Fibroblast of skin of abdomen (primary cell): ENCODE measurements around the gene NCOR1.
"Not testable (repeated sequence)": the region's sequence is repeated elsewhere in the genome, so short reads cannot be mapped to it uniquely, and the experiment has no call there.

Experiments used
- DNase-seq: peaks from one replicate; pipeline ENCODE4 v3.0.0-alpha.2; 2013

Gene NCOR1

GRCh38 chr17:16085066-16085699 lies 130.2 kb downstream of the NCOR1 start:
- DNase-seq, result peak; percentile 40

GRCh38 chr17:16083223-16083622 lies 132.1 kb downstream of the NCOR1 start:
- no peak for DNase-seq

GRCh38 chr17:16081507-16082087 lies 133.7 kb downstream of the NCOR1 start:
- no peak for DNase-seq

- DNase-seq, result no peak
Measured at GRCh38 chr17:16080366-16080765, 135.0 kb downstream of the NCOR1 start.

- DNase-seq, result no peak
Measured at GRCh38 chr17:16075949-16076348, 139.4 kb downstream of the NCOR1 start.

- no peak for DNase-seq
Measured at GRCh38 chr17:16074423-16074822, 140.9 kb downstream of the NCOR1 start.

GRCh38 chr17:16073845-16074244 lies 141.5 kb downstream of the NCOR1 start:
- no peak for DNase-seq

- no peak for DNase-seq
Measured at GRCh38 chr17:16072031-16072430, 143.3 kb downstream of the NCOR1 start.

- DNase-seq, result no peak
Measured at GRCh38 chr17:16068323-16068722, 147.0 kb downstream of the NCOR1 start.

- no peak for DNase-seq
Measured at GRCh38 chr17:16066125-16066524, 149.2 kb downstream of the NCOR1 start.

- no peak for DNase-seq
Measured at GRCh38 chr17:16061631-16062030, 153.7 kb downstream of the NCOR1 start.

GRCh38 chr17:16055139-16055538 lies 160.2 kb downstream of the NCOR1 start:
- not testable (repeated sequence) for DNase-seq

- peak; percentile 38 for DNase-seq
Measured at GRCh38 chr17:16052486-16052885, 162.8 kb downstream of the NCOR1 start.

GRCh38 chr17:16050844-16051243 lies 164.5 kb downstream of the NCOR1 start:
- DNase-seq, result no peak

GRCh38 chr17:16048811-16049449 lies 166.4 kb downstream of the NCOR1 start:
- no peak for DNase-seq

GRCh38 chr17:16046966-16047365 lies 168.4 kb downstream of the NCOR1 start:
- DNase-seq, result no peak

GRCh38 chr17:16044487-16044886 lies 170.8 kb downstream of the NCOR1 start:
- DNase-seq, result no peak

- DNase-seq, result peak; percentile 75
Measured at GRCh38 chr17:16040710-16041251, 174.6 kb downstream of the NCOR1 start.

GRCh38 chr17:16037636-16038035 lies 177.7 kb downstream of the NCOR1 start:
- peak; percentile 7 for DNase-seq

GRCh38 chr17:16036261-16036660 lies 179.1 kb downstream of the NCOR1 start:
- DNase-seq, result no peak

GRCh38 chr17:16033729-16034349 lies 181.5 kb downstream of the NCOR1 start:
- DNase-seq, result no peak

- DNase-seq, result peak; percentile 92
Measured at GRCh38 chr17:16027708-16028584, 187.4 kb downstream of the NCOR1 start.
